OCI-LY7 (cell line): ENCODE data around the gene ZXDC.

Experiments
- CTCF ChIP-seq: fragments of 200-600 bp; sonication (generic); conservative IDR thresholded peaks from 2 replicates; pipeline ENCODE4 v1.5.1; 2014; ENCODE audit warnings: mild to moderate bottlenecking, antibody characterized with exemption, low read length, moderate library complexity, mixed read lengths
- EZH2phosphoT487 ChIP-seq: fragments of 200-600 bp; sonication (generic); IDR thresholded peaks from 2 replicates; pipeline ENCODE4 v1.6.1; 2018; ENCODE audit warnings: low read depth, borderline replicate concordance, mild to moderate bottlenecking, mixed run types, antibody characterized with exemption, low read length, moderate library complexity, mixed read lengths

- TF ChIP-seq CTCF (no peak), EZH2phosphoT487 (no peak)
Observed at GRCh38 chr3:126464997-126465396, 10.7 kb downstream of the ZXDC start.
